ENCODE data around the gene SLC26A6. TPM values are rescaled to one million over a fixed set of nuclear protein-coding genes. Genes with fewer than 3 reads are reported as not detected.

SLC26A6 gene
- total and polyA plus RNA-seq, 2 of the 13 experiments (the other 11 are each of a cell fraction or from before 2014, with no cell fraction given) = 40.7 to 184 TPM

- no peak for TF ChIP-seq IRF1 (CRISPR knock-in tag; IDR thresholded peaks at IDR 0.05; ENCODE audit: low read depth)
- peak; percentile 85; the same call in 1 of the 2 replicates for TF ChIP-seq ETS1 (CRISPR knock-in tag; IDR thresholded peaks at IDR 0.05)
- no peak for TF ChIP-seq ZNF24 (IDR thresholded peaks at IDR 0.05)
- TF ChIP-seq RAD51 (IDR thresholded peaks at IDR 0.05; ENCODE audit: borderline replicate concordance) = no peak
- peak; percentile 25; the same call in 1 of the 2 replicates for TF ChIP-seq HMG20A (CRISPR knock-in tag; IDR thresholded peaks at IDR 0.05; ENCODE audit: borderline replicate concordance)
- TF ChIP-seq FOXO4 (CRISPR knock-in tag; conservative IDR thresholded peaks at IDR 0.05) = 0 out of 2 replicates have a peak, but pooled peaks have one; percentile 2
- 0 out of 2 replicates have a peak, but pooled peaks have one; percentile 62 for TF ChIP-seq NFAT5 (CRISPR knock-in tag; IDR thresholded peaks at IDR 0.05)
- TF ChIP-seq ELF4 (CRISPR knock-in tag; IDR thresholded peaks at IDR 0.05; ENCODE audit: borderline replicate concordance) = peak; percentile 87; the same call in 1 of the 2 replicates
- TF ChIP-seq ZNF749 (CRISPR knock-in tag; IDR thresholded peaks at IDR 0.05; ENCODE audit: borderline replicate concordance) = peak; percentile 69; the same call in 1 of the 2 replicates
- TF ChIP-seq FOXP1 (IDR thresholded peaks at IDR 0.05) = 0 out of 2 replicates have a peak, but pooled peaks have one; percentile 19
- peak; percentile 21; the same call in 1 of the 2 replicates for TF ChIP-seq FOXP1 (CRISPR knock-in tag; IDR thresholded peaks at IDR 0.05)
- 0 out of 2 replicates have a peak, but pooled peaks have one; percentile 60 for TF ChIP-seq ZFP36L1 (CRISPR knock-in tag; IDR thresholded peaks at IDR 0.05)
- peak; percentile 40 for TF ChIP-seq TAF15 (IDR thresholded peaks at IDR 0.05; ENCODE audit: low read depth, low read length, poor library complexity, severe bottlenecking)
- peak; percentile 71; the same call in 1 of the 2 replicates for TF ChIP-seq ZNF317 (CRISPR knock-in tag; IDR thresholded peaks at IDR 0.05)
- no peak for TF ChIP-seq KLF9 (CRISPR knock-in tag; IDR thresholded peaks at IDR 0.05; ENCODE audit: low read depth)
- TF ChIP-seq ZFP37 (CRISPR knock-in tag; IDR thresholded peaks at IDR 0.05; ENCODE audit: borderline replicate concordance) = peak; percentile 87; the same call in 1 of the 2 replicates
- TF ChIP-seq THAP8 (CRISPR knock-in tag; IDR thresholded peaks at IDR 0.05; ENCODE audit: borderline replicate concordance) = no peak
- TF ChIP-seq CHCHD3 (CRISPR knock-in tag; IDR thresholded peaks at IDR 0.05) = peak; percentile 57; the same call in 1 of the 2 replicates
- TF ChIP-seq TEAD3 (CRISPR knock-in tag; optimal IDR thresholded peaks at IDR 0.05; ENCODE audit: borderline replicate concordance) = peak; percentile 98
- 0 out of 2 replicates have a peak, but pooled peaks have one; percentile 25 for TF ChIP-seq TP53 (CRISPR knock-in tag; conservative IDR thresholded peaks at IDR 0.05)
These were observed 28.4 kb upstream of the SLC26A6 start (continued) for GRCh38 chr3:48663489-48664312.

Measured in HepG2 (cell line).